ENCODE measurements around the gene CATSPER3.

CATSPER3 gene

GRCh38 chr5:135059000-135059923 lies 91.6 kb downstream of the CATSPER3 start:
- no peak for TF ChIP-seq CTCF (IDR thresholded peaks at IDR 0.05; ENCODE audit: extremely low read depth, missing control alignments)
- no peak for DNase-seq (ENCODE audit: low spot score)

GRCh38 chr5:135060021-135060420 lies 92.3 kb downstream of the CATSPER3 start:
- TF ChIP-seq CTCF (IDR thresholded peaks at IDR 0.05; ENCODE audit: extremely low read depth, missing control alignments) = no peak
- DNase-seq (ENCODE audit: low spot score) = no peak

GRCh38 chr5:135061001-135061400 lies 93.3 kb downstream of the CATSPER3 start:
- DNase-seq (ENCODE audit: low spot score) = no peak
- no peak for TF ChIP-seq CTCF (IDR thresholded peaks at IDR 0.05; ENCODE audit: extremely low read depth, missing control alignments)
